ENCODE measurements around the gene EFCAB11.

Gene EFCAB11

GRCh38 chr14:89848165-89848564, 106.4 kb downstream of the EFCAB11 start:
- no peak overlapping the region for H3K27ac Mint-ChIP-seq
- no peak for TF ChIP-seq CTCF (IDR thresholded peaks at IDR 0.05)
- H3K4me3 Mint-ChIP-seq: no peak overlapping the region
- no peaks in the 10 kb centered on the region for H3K27me3 Mint-ChIP-seq (ENCODE audit: low read depth, poor library complexity)
- no peaks in the 10 kb centered on the region for H3K9me3 Mint-ChIP-seq
- DNase-seq: no peak
- H3K4me1 Mint-ChIP-seq: no peaks in the 10 kb centered on the region
- no peaks in the 10 kb centered on the region for H3K36me3 Mint-ChIP-seq (ENCODE audit: low read depth)

GRCh38 chr14:89845346-89845745, 109.2 kb downstream of the EFCAB11 start:
- no peaks in the 10 kb centered on the region for H3K36me3 Mint-ChIP-seq (ENCODE audit: low read depth)
- no peak for DNase-seq
- peak overlapping the region; percentile 87 for H3K27ac Mint-ChIP-seq
- no peak for TF ChIP-seq CTCF (IDR thresholded peaks at IDR 0.05)
- no peaks in the 10 kb centered on the region for H3K27me3 Mint-ChIP-seq (ENCODE audit: low read depth, poor library complexity)
- H3K4me3 Mint-ChIP-seq: no peak overlapping the region
- peaks cover 6% of the 10 kb centered on the region for H3K4me1 Mint-ChIP-seq
- H3K9me3 Mint-ChIP-seq: no peaks in the 10 kb centered on the region

- H3K9me3 Mint-ChIP-seq: no peaks in the 10 kb centered on the region
- no peak overlapping the region for H3K27ac Mint-ChIP-seq
- H3K4me1 Mint-ChIP-seq: peaks cover 6% of the 10 kb centered on the region
- no peak for TF ChIP-seq CTCF (IDR thresholded peaks at IDR 0.05)
- DNase-seq: no peak
- no peaks in the 10 kb centered on the region for H3K27me3 Mint-ChIP-seq (ENCODE audit: low read depth, poor library complexity)
- H3K4me3 Mint-ChIP-seq: no peak overlapping the region
- no peaks in the 10 kb centered on the region for H3K36me3 Mint-ChIP-seq (ENCODE audit: low read depth)
These were observed 110.0 kb downstream of the EFCAB11 start for GRCh38 chr14:89844508-89844907.

GRCh38 chr14:89842837-89843236, 111.7 kb downstream of the EFCAB11 start:
- Mint-ChIP-seq H3K4me1 (peaks cover 6% of the 10 kb centered on the region), H3K4me3 (no peak overlapping the region)

GRCh38 chr14:89841851-89842250, 112.7 kb downstream of the EFCAB11 start:
- Mint-ChIP-seq H3K4me1 (peaks cover 6% of the 10 kb centered on the region), H3K9me3 (peaks cover 15% of the 10 kb centered on the region), H3K27me3 (ENCODE audit: low read depth, poor library complexity) (no peaks in the 10 kb centered on the region), H3K4me3 (no peak overlapping the region), H3K27ac (no peak overlapping the region), H3K36me3 (ENCODE audit: low read depth) (peaks cover 19% of the 10 kb centered on the region)
- no peak for TF ChIP-seq CTCF (IDR thresholded peaks at IDR 0.05)
- no peak for DNase-seq

More at GRCh38 chr14:89842837-89843236, 111.7 kb downstream of the EFCAB11 start:
- Mint-ChIP-seq H3K27ac (no peak overlapping the region), H3K9me3 (peaks cover 11% of the 10 kb centered on the region), H3K36me3 (ENCODE audit: low read depth) (peaks cover 13% of the 10 kb centered on the region), H3K27me3 (ENCODE audit: low read depth, poor library complexity) (no peaks in the 10 kb centered on the region)
- TF ChIP-seq CTCF (IDR thresholded peaks at IDR 0.05): no peak
- no peak for DNase-seq

- H3K36me3 Mint-ChIP-seq (ENCODE audit: low read depth): peaks cover 28% of the 10 kb centered on the region
These were observed 117.6 kb downstream of the EFCAB11 start for GRCh38 chr14:89836830-89837469.

More at GRCh38 chr14:89836830-89837469, 117.6 kb downstream of the EFCAB11 start:
- H3K4me3 Mint-ChIP-seq: no peak overlapping the region
- peaks cover 3% of the 10 kb centered on the region for H3K27me3 Mint-ChIP-seq (ENCODE audit: low read depth, poor library complexity)
- peaks cover 18% of the 10 kb centered on the region for H3K4me1 Mint-ChIP-seq
- peaks cover 15% of the 10 kb centered on the region for H3K9me3 Mint-ChIP-seq
- TF ChIP-seq CTCF (IDR thresholded peaks at IDR 0.05): no peak
- DNase-seq: no peak
- H3K27ac Mint-ChIP-seq: no peak overlapping the region
